NT2/D1 (cell line): ENCODE results near the gene FMN2.

ENCODE experiments used
- DNase-seq: peaks from one replicate; pipeline ENCODE4 v3.0.0-alpha.2; 2011; ENCODE audit warnings: low read depth, low spot score
- H3K27me3 ChIP-seq: 2 replicates; pipeline ENCODE4 v1.6.0; 2011; ENCODE audit warnings: mild to moderate bottlenecking; ENCODE audit not compliant: insufficient read length, insufficient read depth
- H3K36me3 ChIP-seq: 2 replicates; pipeline ENCODE4 v1.6.1; 2011; ENCODE audit warnings: mild to moderate bottlenecking, low read length, mixed read lengths; ENCODE audit not compliant: insufficient read depth, insufficient read length
- H3K4me1 ChIP-seq: 2 replicates; pipeline ENCODE4 v1.5.1; 2011; ENCODE audit not compliant: insufficient read depth, insufficient read length
- H3K4me3 ChIP-seq: 2 replicates; pipeline ENCODE4 v1.5.1; 2011; ENCODE audit warnings: low read depth; ENCODE audit not compliant: insufficient read length
- H3K9ac ChIP-seq: 2 replicates; pipeline ENCODE4 v1.6.0; 2011; ENCODE audit warnings: low read depth; ENCODE audit not compliant: insufficient read length
- H3K9me3 ChIP-seq: 2 replicates; pipeline ENCODE4 v1.5.1; 2011; ENCODE audit warnings: mild to moderate bottlenecking, low read length; ENCODE audit not compliant: insufficient read depth
- SUZ12 ChIP-seq: IDR thresholded peaks from 2 replicates; pipeline ENCODE4 v1.6.1; 2011; ENCODE audit not compliant: insufficient read length, insufficient read depth; ENCODE audit errors: extremely low read depth
- YY1 ChIP-seq: IDR thresholded peaks from 2 replicates; pipeline ENCODE4 v1.6.1; 2011; ENCODE audit not compliant: insufficient read length, insufficient read depth
- ZNF274 ChIP-seq: IDR thresholded peaks from 2 replicates; pipeline ENCODE4 v1.6.1; 2011; ENCODE audit warnings: mild to moderate bottlenecking, low read depth, low read length

The FMN2 gene

DNA sequence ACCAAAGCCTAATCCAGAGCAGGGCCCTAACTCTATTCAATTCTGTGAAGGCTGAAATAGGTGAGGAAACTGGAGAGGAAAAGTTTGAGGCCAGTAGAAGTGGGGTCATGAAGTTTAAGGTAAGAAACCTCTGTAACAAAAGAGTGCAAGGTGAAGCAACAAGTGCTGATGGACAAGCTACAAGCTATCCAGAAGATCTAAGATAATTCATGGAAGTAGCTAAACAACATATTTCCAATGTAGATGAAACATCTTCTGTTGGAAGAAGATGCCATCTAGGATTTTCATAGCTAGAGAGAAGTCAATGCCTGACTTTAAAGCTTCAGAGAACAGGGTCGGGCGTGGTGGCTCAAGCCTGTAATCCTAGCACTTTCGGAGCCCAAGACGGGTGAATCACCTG lies 302.7 kb downstream of the FMN2 start:
- TF ChIP-seq YY1 (no peak), SUZ12 (no peak), ZNF274 (no peak)
- DNase-seq, result no peak
- Histone ChIP-seq H3K9ac (no peak overlapping the region), H3K27me3 (no peaks in the 10 kb centered on the region), H3K36me3 (no peaks in the 10 kb centered on the region), H3K4me3 (no peak overlapping the region), H3K4me1 (no peaks in the 10 kb centered on the region), H3K9me3 (no peaks in the 10 kb centered on the region; the same call in 1 of the 2 replicates)

DNA sequence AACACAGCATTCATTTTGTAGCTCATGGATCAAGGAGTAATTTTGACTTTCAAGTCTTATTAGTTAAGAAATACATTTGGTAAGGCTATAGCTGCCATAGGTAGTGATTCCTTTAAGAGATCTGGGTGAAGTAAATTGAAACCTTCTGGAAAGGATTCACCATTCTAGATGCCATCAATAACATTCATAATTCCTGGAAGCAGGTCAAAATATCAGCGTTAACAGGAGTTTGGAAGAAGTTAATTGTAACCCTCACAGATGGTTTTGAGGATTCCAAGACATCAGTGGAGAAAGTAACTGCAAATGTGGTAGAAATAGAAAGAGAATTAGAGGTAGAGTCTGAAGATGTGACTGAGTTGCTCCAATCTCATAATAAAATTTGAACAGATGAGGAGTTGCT lies 303.7 kb downstream of the FMN2 start:
- TF ChIP-seq YY1 (no peak), ZNF274 (no peak), SUZ12 (no peak)
- no peak overlapping the region for H3K9ac ChIP-seq
- H3K36me3 ChIP-seq, result no peaks in the 10 kb centered on the region
- no peaks in the 10 kb centered on the region; the same call in 1 of the 2 replicates for H3K9me3 ChIP-seq
- no peaks in the 10 kb centered on the region for H3K4me1 ChIP-seq
- no peak overlapping the region for H3K4me3 ChIP-seq
- no peaks in the 10 kb centered on the region for H3K27me3 ChIP-seq
- no peak for DNase-seq

- Histone ChIP-seq H3K9me3 (no peaks in the 10 kb centered on the region), H3K4me1 (no peaks in the 10 kb centered on the region), H3K9ac (no peak overlapping the region), H3K27me3 (no peaks in the 10 kb centered on the region), H3K36me3 (no peaks in the 10 kb centered on the region), H3K4me3 (no peak overlapping the region)
- TF ChIP-seq YY1 (no peak), ZNF274 (no peak), SUZ12 (no peak)
- DNase-seq, result peak; percentile 18
These were observed 307.7 kb downstream of the FMN2 start for GRCh38 chr1:240399381-240399780.

DNA sequence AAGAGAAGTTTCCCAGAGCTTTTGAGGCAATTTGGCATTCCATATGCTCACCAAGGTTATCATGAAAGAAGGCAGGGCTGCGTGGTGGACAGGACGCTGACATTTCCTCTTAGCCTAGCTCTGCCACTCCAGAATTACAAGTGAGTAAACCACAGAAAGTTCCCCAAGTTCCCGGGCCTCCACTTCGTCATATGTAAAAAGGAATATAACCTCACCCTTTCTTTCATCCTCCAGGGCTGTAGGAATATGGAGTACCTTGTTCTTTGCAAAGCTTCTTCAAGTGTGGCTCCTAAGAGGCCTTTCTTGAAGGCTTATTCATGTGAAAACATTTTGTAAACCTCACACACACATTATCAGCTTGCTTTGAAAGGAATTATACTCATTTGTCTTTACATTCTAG lies 310.0 kb downstream of the FMN2 start:
- Histone ChIP-seq H3K9me3 (no peaks in the 10 kb centered on the region), H3K4me1 (no peaks in the 10 kb centered on the region), H3K27me3 (no peaks in the 10 kb centered on the region), H3K36me3 (no peaks in the 10 kb centered on the region), H3K4me3 (no peak overlapping the region), H3K9ac (no peak overlapping the region)
- no peak for TF ChIP-seq ZNF274
- no peak for TF ChIP-seq YY1
- TF ChIP-seq SUZ12, result no peak
- no peak for DNase-seq

DNA sequence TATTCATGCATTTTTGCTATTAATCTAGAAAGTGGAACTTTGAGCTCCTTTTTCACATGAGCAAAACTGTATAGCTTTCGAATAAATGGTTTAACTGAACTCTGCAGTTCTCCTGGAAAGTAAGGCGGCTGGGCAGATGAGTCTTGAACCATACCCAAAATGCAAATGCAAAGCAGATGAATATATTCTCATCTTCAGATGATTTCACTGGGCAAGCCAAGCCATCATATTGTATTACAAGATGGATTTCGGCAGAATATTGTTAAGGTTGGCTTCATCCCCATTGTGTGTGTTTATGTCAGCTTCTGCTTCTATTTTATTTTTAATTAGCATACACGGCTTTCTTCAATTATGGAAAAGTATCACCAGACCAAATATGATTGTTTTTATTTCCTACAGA lies 310.6 kb downstream of the FMN2 start:
- Histone ChIP-seq H3K27me3 (no peaks in the 10 kb centered on the region), H3K9me3 (no peaks in the 10 kb centered on the region), H3K36me3 (no peaks in the 10 kb centered on the region), H3K4me1 (no peaks in the 10 kb centered on the region), H3K9ac (no peak overlapping the region), H3K4me3 (no peak overlapping the region)
- no peak for DNase-seq
- TF ChIP-seq YY1, result no peak

DNA sequence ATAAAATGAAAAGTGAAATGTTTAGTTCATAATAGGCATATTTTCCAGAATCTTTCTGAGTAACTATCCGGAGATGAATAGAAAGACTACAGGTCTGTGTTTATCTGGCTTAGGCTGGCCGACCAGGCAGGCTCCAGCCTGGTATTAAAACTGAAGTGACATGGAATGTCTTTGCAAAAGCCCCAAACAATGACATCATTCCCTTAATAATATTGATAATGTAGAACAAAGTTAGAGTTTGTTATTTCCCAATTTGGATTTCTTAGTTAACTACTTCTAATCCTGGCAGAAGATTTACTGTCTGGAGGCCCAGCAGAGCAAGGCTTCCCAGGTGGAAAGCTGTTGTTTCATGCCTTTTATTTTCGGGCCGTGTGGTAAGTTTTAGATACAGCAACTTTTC lies 312.6 kb downstream of the FMN2 start:
- DNase-seq, result no peak
- TF ChIP-seq YY1 (no peak), ZNF274 (no peak), SUZ12 (no peak)
- Histone ChIP-seq H3K36me3 (no peaks in the 10 kb centered on the region), H3K9ac (no peak overlapping the region), H3K9me3 (no peaks in the 10 kb centered on the region), H3K4me3 (no peak overlapping the region), H3K27me3 (no peaks in the 10 kb centered on the region), H3K4me1 (no peaks in the 10 kb centered on the region)

DNA sequence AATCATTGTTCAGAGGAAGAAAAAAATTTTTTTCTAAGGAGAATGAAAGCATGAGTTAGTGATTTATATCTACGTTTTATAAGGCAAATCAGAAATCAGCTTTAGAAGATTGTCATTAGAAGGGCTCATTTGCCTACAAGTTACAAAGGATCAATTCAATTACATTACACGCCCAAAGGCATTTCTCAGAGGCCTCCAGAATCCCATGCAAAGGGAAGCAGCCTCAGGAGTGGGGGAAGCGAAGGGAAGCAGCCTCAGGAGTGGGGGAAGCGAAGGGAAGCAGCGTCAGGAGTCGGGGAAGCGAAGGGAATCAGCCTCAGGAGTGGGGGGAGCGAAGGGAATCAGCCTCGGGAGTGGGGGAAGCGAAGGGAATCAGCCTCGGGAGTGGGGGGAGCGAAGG lies 314.1 kb downstream of the FMN2 start:
- no peak for TF ChIP-seq SUZ12
- TF ChIP-seq ZNF274, result no peak
- TF ChIP-seq YY1, result no peak
- no peaks in the 10 kb centered on the region for H3K9me3 ChIP-seq
- no peak for DNase-seq

DNA sequence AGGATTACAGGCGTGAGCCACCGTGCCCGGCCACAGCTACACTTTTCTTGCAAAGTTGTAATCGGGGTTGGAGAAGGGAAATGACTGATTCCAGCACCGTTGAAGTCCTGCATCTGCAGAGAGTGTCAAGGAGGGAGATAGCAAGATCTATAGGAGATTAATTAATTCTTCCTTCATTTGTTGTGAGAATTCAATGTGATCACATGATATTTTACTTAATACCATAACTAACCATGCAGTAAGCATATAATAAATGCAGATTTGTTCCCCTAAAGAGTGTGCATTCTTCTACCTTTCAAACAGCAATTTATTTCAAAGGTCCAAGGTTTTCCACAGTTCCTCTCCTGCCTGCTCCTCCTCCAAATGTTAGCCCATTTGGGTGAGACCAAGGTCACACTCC lies 315.7 kb downstream of the FMN2 start:
- no peaks in the 10 kb centered on the region for H3K4me1 ChIP-seq
- no peaks in the 10 kb centered on the region for H3K27me3 ChIP-seq
- H3K4me3 ChIP-seq, result no peak overlapping the region
- no peak for DNase-seq
- TF ChIP-seq ZNF274 (no peak), SUZ12 (no peak), YY1 (no peak)
- H3K9me3 ChIP-seq, result no peaks in the 10 kb centered on the region
- H3K36me3 ChIP-seq, result no peaks in the 10 kb centered on the region
- H3K9ac ChIP-seq, result no peak overlapping the region

More for the DNA sequence above, 314.1 kb downstream of the FMN2 start:
- Histone ChIP-seq H3K4me1 (no peaks in the 10 kb centered on the region), H3K9ac (no peak overlapping the region), H3K27me3 (no peaks in the 10 kb centered on the region), H3K4me3 (no peak overlapping the region), H3K36me3 (no peaks in the 10 kb centered on the region)
